Smooth muscle cell (in vitro differentiated cells): Measurements from ENCODE around the gene MPO. TPM values are rescaled to one million over a fixed set of nuclear protein-coding genes. Genes with fewer than 3 reads are reported as not detected.

Experiments
- DNase-seq: peaks from one replicate; lab custom pipeline; 2025; ENCODE audit not compliant: unreplicated experiment; lab: John Stamatoyannopoulos, UW
- H2AFZ ChIP-seq: fragments of 200-600 bp; sonication (generic); 2 replicates; pipeline ENCODE4 v1.6.0; 2016; ENCODE audit warnings: antibody characterized with exemption, low read depth, mild to moderate bottlenecking
- H3F3A ChIP-seq: fragments of 200-600 bp; sonication (generic); 2 replicates; pipeline ENCODE4 v1.6.0; 2017; ENCODE audit warnings: antibody characterized with exemption, low read depth
- H3K27ac ChIP-seq: fragments of 200-600 bp; sonication (generic); 2 replicates; pipeline ENCODE4 v1.5.1; 2016; ENCODE audit warnings: low read depth, mild to moderate bottlenecking
- H3K27me3 ChIP-seq: fragments of 200-600 bp; sonication (generic); 2 replicates; pipeline ENCODE4 v1.6.1; 2016; ENCODE audit warnings: low read depth, mild to moderate bottlenecking
- H3K36me3 ChIP-seq: fragments of 200-600 bp; sonication (generic); 2 replicates; pipeline ENCODE4 v1.5.1; 2016; ENCODE audit warnings: low read depth
- H3K4me1 ChIP-seq: fragments of 200-600 bp; sonication (generic); 2 replicates; pipeline ENCODE4 v1.5.1; 2016; ENCODE audit warnings: low read depth
- H3K4me2 ChIP-seq: fragments of 200-600 bp; sonication (generic); 2 replicates; pipeline ENCODE4 v1.6.0; 2016; ENCODE audit warnings: mild to moderate bottlenecking
- H3K4me3 ChIP-seq: fragments of 200-600 bp; sonication (generic); 2 replicates; pipeline ENCODE4 v1.5.1; 2016; ENCODE audit warnings: mild to moderate bottlenecking
- H3K79me2 ChIP-seq: fragments of 200-600 bp; sonication (generic); 2 replicates; pipeline ENCODE4 v1.6.0; 2016; ENCODE audit warnings: low read depth, mild to moderate bottlenecking
- H3K9ac ChIP-seq: fragments of 200-600 bp; sonication (generic); 2 replicates; pipeline ENCODE4 v1.6.0; 2016; ENCODE audit warnings: low read depth
- H3K9me3 ChIP-seq: fragments of 200-600 bp; sonication (generic); replicated peaks from 2 replicates; pipeline ENCODE4 v1.5.1; 2016; ENCODE audit warnings: low read depth
- H4K20me1 ChIP-seq: fragments of 200-600 bp; sonication (generic); 2 replicates; pipeline ENCODE4 v1.6.0; 2016; ENCODE audit warnings: low read depth
- WGBS: methylation state at CpG from one replicate; pipeline ENCODE4 v1.1.7; 2016; ENCODE audit warnings: low lambda C conversion rate; 5-methylcytosine and 5-hydroxymethylcytosine counted together
- polyA plus RNA-seq: library from polyadenylated mRNA; unstranded; fragments of >200 nt; fragmentation: Nextera tagmentation; extraction: Ambion mirVana; gene quantifications from 2 replicates; pipeline ENCODE4 v1.2.1, GENCODE V29; 2016
- total RNA-seq: library from RNA; depleted of rRNA; stranded (reverse); fragments of >200 nt; gene quantifications from 2 replicates; pipeline ENCODE4 v1.2.3, GENCODE V29; 2014
- TF ChIP-seq, protein P1 (sequence below): fragments of 200-600 bp; sonication (generic); IDR thresholded peaks from 2 replicates; pipeline ENCODE4 v1.5.1; 2017; ENCODE audit warnings: borderline replicate concordance, mild to moderate bottlenecking, antibody characterized with exemption; ENCODE audit not compliant: insufficient read depth, poor library complexity, severe bottlenecking

The MPO gene
- total and polyA plus RNA-seq, 2 experiments from 2014 or later = 0.09 TPM; not detected in 1

DNA sequence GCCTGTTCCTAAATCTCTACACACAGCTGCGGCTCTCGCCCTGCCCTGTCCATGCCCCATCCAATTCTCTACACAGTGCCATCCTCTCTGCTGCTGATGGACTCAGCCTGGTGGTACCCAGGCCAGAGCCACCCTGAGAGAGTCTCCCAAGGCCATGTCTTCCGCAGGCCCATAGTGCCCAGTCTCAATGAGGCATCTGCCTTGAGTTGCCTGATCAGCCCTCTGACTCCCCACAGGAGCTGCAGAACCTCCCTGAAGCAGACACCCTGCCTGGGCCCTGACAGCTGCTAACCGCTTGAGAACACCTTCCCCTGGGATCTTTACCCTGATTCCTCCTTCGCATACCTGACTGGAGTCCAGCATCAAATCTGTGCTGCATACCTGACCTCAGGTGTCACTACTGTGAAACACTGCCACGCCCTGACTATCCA, 34.6 kb upstream of the MPO start:
- no peaks in the 10 kb centered on the region for H3K9me3 ChIP-seq
- TF ChIP-seq, protein P1, sequence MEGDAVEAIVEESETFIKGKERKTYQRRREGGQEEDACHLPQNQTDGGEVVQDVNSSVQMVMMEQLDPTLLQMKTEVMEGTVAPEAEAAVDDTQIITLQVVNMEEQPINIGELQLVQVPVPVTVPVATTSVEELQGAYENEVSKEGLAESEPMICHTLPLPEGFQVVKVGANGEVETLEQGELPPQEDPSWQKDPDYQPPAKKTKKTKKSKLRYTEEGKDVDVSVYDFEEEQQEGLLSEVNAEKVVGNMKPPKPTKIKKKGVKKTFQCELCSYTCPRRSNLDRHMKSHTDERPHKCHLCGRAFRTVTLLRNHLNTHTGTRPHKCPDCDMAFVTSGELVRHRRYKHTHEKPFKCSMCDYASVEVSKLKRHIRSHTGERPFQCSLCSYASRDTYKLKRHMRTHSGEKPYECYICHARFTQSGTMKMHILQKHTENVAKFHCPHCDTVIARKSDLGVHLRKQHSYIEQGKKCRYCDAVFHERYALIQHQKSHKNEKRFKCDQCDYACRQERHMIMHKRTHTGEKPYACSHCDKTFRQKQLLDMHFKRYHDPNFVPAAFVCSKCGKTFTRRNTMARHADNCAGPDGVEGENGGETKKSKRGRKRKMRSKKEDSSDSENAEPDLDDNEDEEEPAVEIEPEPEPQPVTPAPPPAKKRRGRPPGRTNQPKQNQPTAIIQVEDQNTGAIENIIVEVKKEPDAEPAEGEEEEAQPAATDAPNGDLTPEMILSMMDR = no peak
- no peak overlapping the region for H3K4me3 ChIP-seq
- no peak overlapping the region for H2AFZ ChIP-seq
- H4K20me1 ChIP-seq = no peaks in the 10 kb centered on the region
- no peak overlapping the region for H3K4me2 ChIP-seq
- no peak overlapping the region for H3K9ac ChIP-seq
- DNase-seq = no peak
- no peak overlapping the region for H3K27ac ChIP-seq
- no peaks in the 10 kb centered on the region for H3F3A ChIP-seq
- 91% methylated on average over 6 of the region's 6 CpGs for WGBS
- no peaks in the 10 kb centered on the region for H3K27me3 ChIP-seq
- H3K79me2 ChIP-seq = no peaks in the 10 kb centered on the region
- no peaks in the 10 kb centered on the region for H3K4me1 ChIP-seq
- no peaks in the 10 kb centered on the region for H3K36me3 ChIP-seq

DNA sequence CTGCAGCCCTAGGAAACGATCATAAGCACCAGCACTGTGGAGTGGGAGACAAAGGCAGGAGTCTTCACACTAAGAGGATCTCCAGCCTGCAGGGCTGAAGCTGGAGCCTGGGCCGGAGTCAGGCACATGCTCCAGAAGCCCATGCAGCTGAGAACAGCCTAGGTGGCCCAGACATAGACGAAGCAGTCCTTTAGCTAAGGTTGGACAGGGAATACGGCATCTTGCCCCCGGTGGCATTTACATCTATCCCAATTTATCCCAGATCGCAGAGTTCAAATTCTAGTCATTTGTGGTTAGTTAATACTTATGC, 33.9 kb upstream of the MPO start:
- H3K4me1 ChIP-seq = no peaks in the 10 kb centered on the region
- TF ChIP-seq, protein P1 = no peak
- no peak overlapping the region for H3K4me3 ChIP-seq
- no peaks in the 10 kb centered on the region for H3K79me2 ChIP-seq
- no peak overlapping the region for H3K9ac ChIP-seq
- no peak overlapping the region for H2AFZ ChIP-seq
- H3K27ac ChIP-seq = no peak overlapping the region
- no peaks in the 10 kb centered on the region for H4K20me1 ChIP-seq
- H3K4me2 ChIP-seq = no peak overlapping the region
- no peaks in the 10 kb centered on the region for H3K36me3 ChIP-seq
- DNase-seq = no peak
- no peaks in the 10 kb centered on the region for H3F3A ChIP-seq
- no peaks in the 10 kb centered on the region for H3K9me3 ChIP-seq
- H3K27me3 ChIP-seq = no peaks in the 10 kb centered on the region
- WGBS = 93% methylated on average over 6 of the region's 6 CpGs

DNA sequence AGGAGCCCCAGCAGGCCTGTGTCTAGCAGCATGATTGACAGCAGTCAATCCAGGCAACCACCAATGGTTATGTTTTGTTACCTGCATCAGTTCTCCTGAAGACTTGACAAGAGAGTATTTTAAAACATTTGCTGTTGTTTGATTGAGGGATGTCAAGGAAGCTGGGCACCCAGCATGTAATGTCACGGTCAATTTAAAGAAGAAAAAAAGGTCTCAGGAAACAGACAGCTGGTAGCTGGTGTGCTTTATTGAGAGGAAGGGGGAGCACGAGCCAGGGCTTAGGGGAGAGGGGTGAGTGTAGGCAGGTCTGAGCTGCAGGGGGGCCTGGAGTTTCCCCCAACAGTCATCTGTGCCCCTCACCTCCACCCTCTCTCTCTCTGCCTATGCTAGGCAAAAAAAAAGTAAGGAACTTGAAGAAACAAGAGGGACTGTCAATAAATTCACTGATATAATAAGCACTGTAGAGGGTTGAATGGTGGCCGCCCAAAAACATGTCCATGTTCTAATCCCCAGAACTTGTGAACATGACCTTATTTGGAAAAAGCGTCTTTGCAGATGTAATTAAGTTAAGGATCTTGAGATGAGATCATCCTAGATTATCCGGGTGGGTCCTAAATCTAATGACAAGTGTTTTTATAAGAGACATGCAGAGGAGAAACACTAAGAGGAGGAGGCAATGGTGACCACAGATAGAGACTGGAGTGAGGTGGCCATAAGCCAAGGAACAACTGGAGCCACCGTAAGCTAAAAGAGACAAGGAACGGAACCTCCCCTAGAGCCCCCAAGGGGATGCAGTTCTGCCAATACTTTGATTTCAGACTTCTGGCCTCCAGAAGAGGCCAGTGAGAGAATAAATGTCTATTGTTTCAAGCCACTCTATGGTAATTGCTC, 33.3 kb upstream of the MPO start:
- Histone ChIP-seq H3F3A (no peaks in the 10 kb centered on the region), H3K4me3 (no peak overlapping the region), H3K79me2 (no peaks in the 10 kb centered on the region), H3K27me3 (no peaks in the 10 kb centered on the region), H3K4me2 (no peak overlapping the region), H3K9me3 (no peaks in the 10 kb centered on the region), H3K4me1 (no peaks in the 10 kb centered on the region), H4K20me1 (no peaks in the 10 kb centered on the region), H2AFZ (no peak overlapping the region), H3K27ac (no peak overlapping the region), H3K36me3 (no peaks in the 10 kb centered on the region), H3K9ac (no peak overlapping the region)
- 91% methylated on average over 7 of the region's 7 CpGs for WGBS
- TF ChIP-seq, protein P1 = no peak
- DNase-seq = no peak

DNA sequence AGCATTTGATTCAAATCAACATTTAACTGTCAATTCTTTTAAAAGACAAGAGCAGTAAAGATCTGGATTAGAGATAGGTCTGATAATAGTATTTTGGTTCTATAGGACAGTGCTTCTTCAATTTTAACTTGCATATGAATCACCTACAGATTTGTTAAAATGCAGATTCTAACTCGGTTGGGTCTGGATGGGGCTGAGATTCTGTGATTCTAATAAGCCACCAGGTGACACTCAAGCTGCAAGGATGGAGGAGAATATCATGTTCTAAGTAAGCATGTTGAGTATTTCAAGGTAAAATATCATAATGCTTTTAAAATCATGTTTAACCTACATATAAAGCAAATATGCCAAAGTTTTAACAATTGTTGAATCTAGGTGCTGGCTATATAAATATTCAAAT, 32.1 kb upstream of the MPO start:
- TF ChIP-seq, protein P1 = no peak
- no peak overlapping the region for H3K9ac ChIP-seq
- H3K79me2 ChIP-seq = no peaks in the 10 kb centered on the region
- H3K4me1 ChIP-seq = no peaks in the 10 kb centered on the region
- H2AFZ ChIP-seq = no peak overlapping the region
- DNase-seq = no peak
- no peak overlapping the region for H3K27ac ChIP-seq
- no peak overlapping the region for H3K4me2 ChIP-seq
- H3K4me3 ChIP-seq = no peak overlapping the region
- H3K27me3 ChIP-seq = no peaks in the 10 kb centered on the region
- no peaks in the 10 kb centered on the region for H4K20me1 ChIP-seq
- no peaks in the 10 kb centered on the region for H3K36me3 ChIP-seq
- H3K9me3 ChIP-seq = no peaks in the 10 kb centered on the region
- no peaks in the 10 kb centered on the region for H3F3A ChIP-seq
- WGBS = 59% methylated on average over 1 of the region's 1 CpG
